Left colon (tissue), 2 donors: ENCODE data around the gene AP2A1. TPM values are rescaled to one million over a fixed set of nuclear protein-coding genes. Genes with fewer than 3 reads are reported as not detected.
"Not testable (repeated sequence)": the region's sequence is repeated elsewhere in the genome, so short reads cannot be mapped to it uniquely, and the experiment has no call there.

ENCODE experiments used
- ATAC-seq: fragments of 200-7000 bp; cut with Tn5 transposase; one replicate; pipeline ENCODE4 v1.9.1; 2020; ENCODE audit warnings: mild to moderate bottlenecking, moderate library complexity
- DNase-seq, 2 donors: peaks; one replicate each; pipeline ENCODE4 v3.0.0-alpha.2; 2020
- intact Hi-C, 2 donors: fragments of 100-400 bp; cut with DNase I in 1 of 2; cut with micrococcal nuclease in 1 of 2; formaldehyde crosslinking; loops; one replicate each; pipeline versions ENCODE4 v1.11.2 to v1.14.0; 2022; cut with DNase I, micrococcal nuclease
- long read RNA-seq: library from polyadenylated mRNA; unstranded; transcript quantifications from one replicate; pipeline ENCODE4 v2.0.0, GENCODE V29; 2021
- total RNA-seq, 2 donors: library from RNA; stranded (reverse); fragmentation: NEBNext Ultra II Directional; extraction: Animal tissue kit (Norgen Biotek cat#: 25700); gene quantifications; one replicate each; pipeline ENCODE4 v1.2.1, GENCODE V29; 2021
- donor health status: DM: no; HTN: no; CAD: no.
- donor health status: DM: yes; HTN: yes; CAD: no.

AP2A1 gene
- 10 to 100 TPM; 71.2 to 72.9 TPM for total RNA-seq
- long read RNA-seq, partial matches to known transcripts = 23 of 29 reads
- long read RNA-seq, other reads (novel, unspliced or antisense) = 2 of 29 reads

GRCh38 chr19:49766930-49767299 is at the start of gene AP2A1:
Gene AP2A1, plus strand, starts transcription at chr19:49767001. Its CDS starts 133 bp downstream, at chr19:49767134.
- DNase-seq = no peak
- intact Hi-C loops = no loop called here
- ATAC-seq = peak; percentile 0

- DNase-seq (no peak), ATAC-seq (no peak)
- intact Hi-C loops = no loop called here
Measured at GRCh38 chr19:49718511-49718910, 48.3 kb upstream of the AP2A1 start.

- intact Hi-C loops = no loop called here
- DNase-seq (no peak), ATAC-seq (no peak)
Measured at GRCh38 chr19:49718991-49719390, 47.8 kb upstream of the AP2A1 start.

GRCh38 chr19:49719420-49719819 is 47.4 kb upstream of the AP2A1 start:
- ATAC-seq, intact Hi-C loops, DNase-seq: not testable (repeated sequence)

GRCh38 chr19:49727217-49728030 is 39.4 kb upstream of the AP2A1 start:
- intact Hi-C loops = no loop called here
- DNase-seq (no peak), ATAC-seq (no peak)

GRCh38 chr19:49730166-49730565 is 36.6 kb upstream of the AP2A1 start:
- DNase-seq = no peak
- no peak for ATAC-seq
- intact Hi-C loops = no loop called here

- DNase-seq = no peak
- intact Hi-C loops = no loop called here
- no peak for ATAC-seq
Measured at GRCh38 chr19:49738268-49738667, 28.5 kb upstream of the AP2A1 start.

GRCh38 chr19:49739098-49739497 is 27.7 kb upstream of the AP2A1 start:
- intact Hi-C loops = no loop called here
- no peak for ATAC-seq
- DNase-seq = no peak

GRCh38 chr19:49739933-49740332 is 26.9 kb upstream of the AP2A1 start:
- intact Hi-C loops = no loop called here

GRCh38 chr19:49741210-49741844 is 25.5 kb upstream of the AP2A1 start:
- intact Hi-C loops = no loop called here
- ATAC-seq (no peak), DNase-seq (no peak)

More at GRCh38 chr19:49739933-49740332, 26.9 kb upstream of the AP2A1 start:
- no peak for ATAC-seq
- DNase-seq = no peak

- intact Hi-C loops = no loop called here
- DNase-seq = no peak
- ATAC-seq = no peak
Measured at GRCh38 chr19:49744946-49745381, 21.8 kb upstream of the AP2A1 start.

GRCh38 chr19:49746206-49746958 is 20.4 kb upstream of the AP2A1 start:
- DNase-seq (peak in 1 of 2 donors; percentile 26), ATAC-seq (no peak)
- intact Hi-C loops = no loop called here

GRCh38 chr19:49749055-49749716 is 17.6 kb upstream of the AP2A1 start:
- no peak for DNase-seq
- intact Hi-C loops = no loop called here
- no peak for ATAC-seq

- ATAC-seq (no peak), DNase-seq (no peak)
- intact Hi-C loops = no loop called here
Measured at GRCh38 chr19:49749771-49750170, 17.0 kb upstream of the AP2A1 start.

- intact Hi-C loops = no loop called here
- DNase-seq = no peak
Measured at GRCh38 chr19:49752701-49753100, 14.1 kb upstream of the AP2A1 start.

GRCh38 chr19:49755956-49756355 is 10.8 kb upstream of the AP2A1 start:
- intact Hi-C loops = no loop called here
- DNase-seq = no peak
- no peak for ATAC-seq

More at GRCh38 chr19:49752701-49753100, 14.1 kb upstream of the AP2A1 start:
- no peak for ATAC-seq

- intact Hi-C loops = no loop called here
- no peak for DNase-seq
- ATAC-seq = no peak
Measured at GRCh38 chr19:49758292-49758691, 8.5 kb upstream of the AP2A1 start.

GRCh38 chr19:49761249-49761624 is 5.6 kb upstream of the AP2A1 start:
- DNase-seq = no peak
- intact Hi-C loops = loop anchor here in 1 of 2 donors (2.0 kb wide), 1 partner anchor 76 kb away; no protein-coding TSS in a partner anchor
- no peak for ATAC-seq
